ENCODE measurements around the gene ANXA6.

ANXA6 gene

GRCh38 chr5:151065609-151066008 lies 92.0 kb downstream of the ANXA6 start:
- TF ChIP-seq CTCF (conservative IDR thresholded peaks at IDR 0.05; ENCODE audit: control insufficient read depth, insufficient read depth, low read depth, low read length) = no peak
- H3K4me3 ChIP-seq (ENCODE audit: control insufficient read depth, low read depth, low read length) = no peak overlapping the region
- no peak for DNase-seq (ENCODE audit: low read depth)

GRCh38 chr5:151064916-151065499 lies 92.6 kb downstream of the ANXA6 start:
- no peak overlapping the region for H3K4me3 ChIP-seq (ENCODE audit: control insufficient read depth, low read depth, low read length)
- DNase-seq (ENCODE audit: low read depth) = no peak
- TF ChIP-seq CTCF (conservative IDR thresholded peaks at IDR 0.05; ENCODE audit: control insufficient read depth, insufficient read depth, low read depth, low read length) = no peak

- TF ChIP-seq CTCF (conservative IDR thresholded peaks at IDR 0.05; ENCODE audit: control insufficient read depth, insufficient read depth, low read depth, low read length) = no peak
- peak; percentile 87 for DNase-seq (ENCODE audit: low read depth)
- no peak overlapping the region for H3K4me3 ChIP-seq (ENCODE audit: control insufficient read depth, low read depth, low read length)
Measured at GRCh38 chr5:151063142-151063989, 94.2 kb downstream of the ANXA6 start.

GRCh38 chr5:151062405-151063141 lies 95.0 kb downstream of the ANXA6 start:
- TF ChIP-seq CTCF (conservative IDR thresholded peaks at IDR 0.05; ENCODE audit: control insufficient read depth, insufficient read depth, low read depth, low read length) = no peak
- DNase-seq (ENCODE audit: low read depth) = no peak
- no peak overlapping the region for H3K4me3 ChIP-seq (ENCODE audit: control insufficient read depth, low read depth, low read length)

GRCh38 chr5:151060742-151061141 lies 96.8 kb downstream of the ANXA6 start:
- no peak for DNase-seq (ENCODE audit: low read depth)
- TF ChIP-seq CTCF (conservative IDR thresholded peaks at IDR 0.05; ENCODE audit: control insufficient read depth, insufficient read depth, low read depth, low read length) = no peak
- H3K4me3 ChIP-seq (ENCODE audit: control insufficient read depth, low read depth, low read length) = no peak overlapping the region

- TF ChIP-seq CTCF (conservative IDR thresholded peaks at IDR 0.05; ENCODE audit: control insufficient read depth, insufficient read depth, low read depth, low read length) = no peak
- H3K4me3 ChIP-seq (ENCODE audit: control insufficient read depth, low read depth, low read length) = no peak overlapping the region
- DNase-seq (ENCODE audit: low read depth) = no peak
Measured at GRCh38 chr5:151058891-151059489, 98.6 kb downstream of the ANXA6 start.
